B cell (primary cell): ENCODE data around the gene CALY. TPM values are rescaled to one million over a fixed set of nuclear protein-coding genes. Genes with fewer than 3 reads are reported as not detected.

ENCODE experiments used
- ATAC-seq: fragments of 200-7000 bp; cut with Tn5 transposase; one replicate; pipeline ENCODE4 v1.10.0; 2021; ENCODE audit warnings: low read depth, mild to moderate bottlenecking, moderate number of reproducible peaks, moderate library complexity
- CTCF ChIA-PET: fragments of 350-600 bp; sonication (Branson Sonifier 250); formaldehyde crosslinking; loops from one replicate; lab custom pipeline; 2021; ENCODE audit warnings: antibody characterized with exemption, inconsistent platforms; lab: Charles Lee
- POLR2A ChIA-PET: fragments of 350-600 bp; sonication (Branson Sonifier 250); formaldehyde crosslinking; loops from one replicate; lab custom pipeline; 2021; ENCODE audit warnings: antibody characterized with exemption; lab: Charles Lee
- DNase-seq: peaks from one replicate; pipeline ENCODE4 v3.0.0; 2013
- H2AFZ ChIP-seq: 2 replicates; pipeline ENCODE4 v1.6.1; 2012; ENCODE audit warnings: mild to moderate bottlenecking, low read depth, low read length; ENCODE audit not compliant: insufficient read depth, poor library complexity, severe bottlenecking
- H3K27ac ChIP-seq, 2 donors: 1 replicate in 1 of 2; 2 replicates in 1 of 2; pipeline ENCODE4 v1.5.1; 2012 to 2013; ENCODE audit warnings: low read length in 2 of 2, mild to moderate bottlenecking in 2 of 2, moderate library complexity in 1 of 2
- H3K27me3 ChIP-seq, 4 experiments: fragments of 200-600 bp in 1 of 4; sonication (generic) in 1 of 4; replicated peaks in 1 of 4; 1 replicate in 2 of 4; 2 replicates in 2 of 4; pipeline versions ENCODE4 v1.6.1 to v1.7.0; 2013 to 2016; ENCODE audit warnings: low read length in 3 of 4, mild to moderate bottlenecking in 2 of 4, mixed read lengths in 1 of 4, moderate library complexity in 1 of 4; ENCODE audit not compliant: insufficient read depth in 4 of 4, control insufficient read depth in 3 of 4; ENCODE audit errors: control extremely low read depth in 1 of 4
- H3K36me3 ChIP-seq, 2 experiments: replicated peaks in 1 of 2; 1 replicate in 1 of 2; 2 replicates in 1 of 2; pipeline versions ENCODE4 v1.6.1 to v1.7.1; 2013; ENCODE audit warnings: low read length in 1 of 2; ENCODE audit not compliant: insufficient read depth in 2 of 2, control insufficient read depth in 1 of 2; ENCODE audit errors: control extremely low read depth in 1 of 2, extremely low read depth in 1 of 2
- H3K4me1 ChIP-seq, 2 donors: fragments of 200-600 bp in 1 of 2; sonication (generic) in 1 of 2; 1 replicate in 1 of 2; 2 replicates in 1 of 2; pipeline versions ENCODE4 v1.5.1 to v1.6.1; 2013 to 2017; ENCODE audit warnings: low read length in 2 of 2; ENCODE audit not compliant: control insufficient read depth in 2 of 2, insufficient read depth in 2 of 2
- H3K4me2 ChIP-seq: replicated peaks from 2 replicates; pipeline ENCODE3; 2012; ENCODE audit warnings: mild to moderate bottlenecking, low read depth, low read length; ENCODE audit not compliant: poor library complexity, severe bottlenecking
- H3K4me3 ChIP-seq, 5 experiments: fragments of 200-600 bp in 1 of 5; sonication (generic) in 1 of 5; 1 replicate in 3 of 5; 2 replicates in 2 of 5; pipeline versions ENCODE4 v1.5.1 to v1.7.0; 2011 to 2016; ENCODE audit warnings: low read length in 4 of 5, mild to moderate bottlenecking in 4 of 5, low read depth in 2 of 5, control low read depth in 1 of 5, moderate library complexity in 1 of 5; ENCODE audit not compliant: insufficient read depth in 1 of 5; ENCODE audit errors: control extremely low read depth in 1 of 5, extremely low read depth in 1 of 5
- H3K79me2 ChIP-seq: fragments of 200-600 bp; sonication (generic); one replicate; pipeline ENCODE4 v1.6.0; 2016; ENCODE audit warnings: low read length; ENCODE audit not compliant: control insufficient read depth, insufficient read depth
- H3K9ac ChIP-seq: fragments of 200-600 bp; sonication (generic); 2 replicates; pipeline ENCODE4 v1.6.1; 2017; ENCODE audit warnings: mild to moderate bottlenecking, low read length, moderate library complexity
- H3K9me3 ChIP-seq, 3 donors: one replicate each; pipeline versions ENCODE4 v1.6.1 to v1.7.1; 2013; ENCODE audit warnings: low read length in 2 of 3; ENCODE audit not compliant: control insufficient read depth in 2 of 3, insufficient read depth in 1 of 3; ENCODE audit errors: control extremely low read depth in 1 of 3
- H4K20me1 ChIP-seq: 2 replicates; pipeline ENCODE4 v1.6.0; 2012; ENCODE audit warnings: mild to moderate bottlenecking, low read length; ENCODE audit not compliant: insufficient read depth, control insufficient read depth, poor library complexity, severe bottlenecking
- H3K27ac Mint-ChIP-seq: one replicate; pipeline ENCODE4 v1.8.0; 2021; ENCODE audit warnings: mixed read lengths
- H3K27me3 Mint-ChIP-seq: one replicate; pipeline ENCODE4 v1.8.0; 2021; ENCODE audit warnings: mixed read lengths
- H3K4me1 Mint-ChIP-seq: one replicate; pipeline ENCODE4 v1.8.0; 2021; ENCODE audit warnings: mixed read lengths
- H3K4me3 Mint-ChIP-seq: one replicate; pipeline ENCODE4 v1.8.0; 2021; ENCODE audit warnings: mixed read lengths
- H3K9me3 Mint-ChIP-seq: one replicate; pipeline ENCODE4 v1.8.0; 2022; ENCODE audit warnings: mixed read lengths; ENCODE audit not compliant: insufficient read depth
- EZH2 ChIP-seq: IDR thresholded peaks from 2 replicates; pipeline ENCODE4 v1.6.1; 2012; ENCODE audit warnings: borderline replicate concordance, low read depth, mild to moderate bottlenecking, moderate library complexity, low read length; ENCODE audit not compliant: insufficient read depth, poor library complexity, severe bottlenecking
- WGBS: methylation state at CpG from one replicate; pipeline ENCODE4 v1.1.5; 2013; ENCODE audit warnings: missing lambda C conversion rate; ENCODE audit not compliant: insufficient coverage; 5-methylcytosine and 5-hydroxymethylcytosine counted together
- intact Hi-C: fragments of 100-400 bp; cut with micrococcal nuclease; formaldehyde crosslinking; loops from one replicate; pipeline ENCODE4 v1.10.0; 2022
- polyA plus RNA-seq: library from polyadenylated mRNA; depleted of rRNA; stranded (reverse); fragments of >200 nt; gene quantifications from 2 replicates; pipeline ENCODE4 v1.2.3, GENCODE V29; 2012
- total RNA-seq, 2 donors: library from RNA; stranded (reverse); fragments of 120-200 nt in 1 of 2; gene quantifications; 1 replicate in 1 of 2; 2 replicates in 1 of 2; pipeline versions ENCODE4 v1.2.3 to v1.2.4, GENCODE V29; 2013 to 2022
- TF ChIP-seq, protein P1 (sequence below): fragments of 200-600 bp; IDR thresholded peaks from one replicate; pipeline ENCODE4 v1.8.0; 2022; ENCODE audit warnings: antibody characterized with exemption, mild to moderate bottlenecking

Gene CALY
- total and polyA plus RNA-seq, 2 donors (not counting 1 experiment from before 2014, with no cell fraction given): 0.21 TPM; not detected in 1

- CTCF ChIA-PET: no interaction called here
- ATAC-seq: no peak
- Histone ChIP-seq H3K9ac (no peak overlapping the region), H3K27ac (no peak overlapping the region), H4K20me1 (no peaks in the 10 kb centered on the region), H3K79me2 (no peaks in the 10 kb centered on the region), H3K27me3 (peaks cover 0 to 73% (median 48%) of the 10 kb centered on the region in 4 experiments), H3K4me1 (peaks cover 30 to 42% of the 10 kb centered on the region in 2 donors), H3K4me2 (no peak overlapping the region), H3K4me3 (no peak overlapping the region), H3K9me3 (peaks cover 0 to 24% (median 0%) of the 10 kb centered on the region in 3 donors), H2AFZ (no peak overlapping the region), H3K36me3 (no peaks in the 10 kb centered on the region)
- DNase-seq: no peak
- WGBS: 96% methylated on average over 10 of the region's 13 CpGs
- Mint-ChIP-seq H3K4me1 (peaks cover 5% of the 10 kb centered on the region), H3K27ac (no peak overlapping the region), H3K9me3 (no peaks in the 10 kb centered on the region), H3K4me3 (no peak overlapping the region), H3K27me3 (peaks cover 26% of the 10 kb centered on the region)
- POLR2A ChIA-PET: no interaction called here
- TF ChIP-seq, protein P1, sequence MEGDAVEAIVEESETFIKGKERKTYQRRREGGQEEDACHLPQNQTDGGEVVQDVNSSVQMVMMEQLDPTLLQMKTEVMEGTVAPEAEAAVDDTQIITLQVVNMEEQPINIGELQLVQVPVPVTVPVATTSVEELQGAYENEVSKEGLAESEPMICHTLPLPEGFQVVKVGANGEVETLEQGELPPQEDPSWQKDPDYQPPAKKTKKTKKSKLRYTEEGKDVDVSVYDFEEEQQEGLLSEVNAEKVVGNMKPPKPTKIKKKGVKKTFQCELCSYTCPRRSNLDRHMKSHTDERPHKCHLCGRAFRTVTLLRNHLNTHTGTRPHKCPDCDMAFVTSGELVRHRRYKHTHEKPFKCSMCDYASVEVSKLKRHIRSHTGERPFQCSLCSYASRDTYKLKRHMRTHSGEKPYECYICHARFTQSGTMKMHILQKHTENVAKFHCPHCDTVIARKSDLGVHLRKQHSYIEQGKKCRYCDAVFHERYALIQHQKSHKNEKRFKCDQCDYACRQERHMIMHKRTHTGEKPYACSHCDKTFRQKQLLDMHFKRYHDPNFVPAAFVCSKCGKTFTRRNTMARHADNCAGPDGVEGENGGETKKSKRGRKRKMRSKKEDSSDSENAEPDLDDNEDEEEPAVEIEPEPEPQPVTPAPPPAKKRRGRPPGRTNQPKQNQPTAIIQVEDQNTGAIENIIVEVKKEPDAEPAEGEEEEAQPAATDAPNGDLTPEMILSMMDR: no peak
- TF ChIP-seq EZH2: no peak
- intact Hi-C loops: no loop called here
Observed at GRCh38 chr10:133339708-133340380, 3.1 kb upstream of the CALY start.
